B cell (primary cell): ENCODE data around the gene NBR1.

ENCODE experiments used
- EZH2 ChIP-seq: IDR thresholded peaks from 2 replicates; pipeline ENCODE4 v1.6.1; 2012; ENCODE audit warnings: borderline replicate concordance, low read depth, mild to moderate bottlenecking, moderate library complexity, low read length; ENCODE audit not compliant: insufficient read depth, poor library complexity, severe bottlenecking
- TF ChIP-seq, protein P1 (sequence below): fragments of 200-600 bp; IDR thresholded peaks from one replicate; pipeline ENCODE4 v1.8.0; 2022; ENCODE audit warnings: antibody characterized with exemption, mild to moderate bottlenecking

DNA sequence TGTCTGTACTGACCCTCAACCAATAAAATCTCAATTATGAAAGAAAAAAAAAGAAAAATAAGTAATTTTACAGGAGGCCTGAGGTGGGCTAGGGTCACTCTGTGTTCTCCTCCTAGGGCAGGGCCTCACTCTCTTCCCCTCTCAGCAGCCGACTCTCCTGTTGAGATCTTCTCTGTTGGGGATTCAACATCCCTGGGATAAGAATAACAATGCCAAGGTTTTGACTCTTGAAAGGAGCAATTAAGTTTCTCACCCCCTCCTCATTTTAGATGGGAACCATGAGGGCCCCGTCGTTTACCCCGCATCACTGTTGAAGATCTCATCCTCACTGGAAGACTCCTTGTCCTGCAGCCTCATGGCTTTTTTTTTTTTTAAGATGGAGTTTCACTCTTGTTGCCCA lies 24.4 kb upstream of the NBR1 start:
- TF ChIP-seq, protein P1, sequence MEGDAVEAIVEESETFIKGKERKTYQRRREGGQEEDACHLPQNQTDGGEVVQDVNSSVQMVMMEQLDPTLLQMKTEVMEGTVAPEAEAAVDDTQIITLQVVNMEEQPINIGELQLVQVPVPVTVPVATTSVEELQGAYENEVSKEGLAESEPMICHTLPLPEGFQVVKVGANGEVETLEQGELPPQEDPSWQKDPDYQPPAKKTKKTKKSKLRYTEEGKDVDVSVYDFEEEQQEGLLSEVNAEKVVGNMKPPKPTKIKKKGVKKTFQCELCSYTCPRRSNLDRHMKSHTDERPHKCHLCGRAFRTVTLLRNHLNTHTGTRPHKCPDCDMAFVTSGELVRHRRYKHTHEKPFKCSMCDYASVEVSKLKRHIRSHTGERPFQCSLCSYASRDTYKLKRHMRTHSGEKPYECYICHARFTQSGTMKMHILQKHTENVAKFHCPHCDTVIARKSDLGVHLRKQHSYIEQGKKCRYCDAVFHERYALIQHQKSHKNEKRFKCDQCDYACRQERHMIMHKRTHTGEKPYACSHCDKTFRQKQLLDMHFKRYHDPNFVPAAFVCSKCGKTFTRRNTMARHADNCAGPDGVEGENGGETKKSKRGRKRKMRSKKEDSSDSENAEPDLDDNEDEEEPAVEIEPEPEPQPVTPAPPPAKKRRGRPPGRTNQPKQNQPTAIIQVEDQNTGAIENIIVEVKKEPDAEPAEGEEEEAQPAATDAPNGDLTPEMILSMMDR = no peak
- no peak for TF ChIP-seq EZH2
